GM12878 (cell line): ENCODE data around the gene PIGL. TPM values are rescaled to one million over a fixed set of nuclear protein-coding genes. Genes with fewer than 3 reads are reported as not detected.

Experiments used
- ATAC-seq: fragments of 200-7000 bp; cut with Tn5 transposase; 3 replicates; pipeline ENCODE4 v1.9.1; 2020; ENCODE audit warnings: mild to moderate bottlenecking, moderate library complexity
- BruUV-seq: library from RNA; stranded (reverse); fragments of 400-500 nt; replicated peaks from 2 replicates; lab custom pipeline; 2021; lab: Mats Ljungman, UMichigan
- CTCF ChIA-PET: fragments of 300-600 bp; sonication (Branson Sonifier 250); formaldehyde crosslinking; extraction: SDS; loops from one replicate; lab custom pipeline; 2021; ENCODE audit warnings: inconsistent platforms; lab: Yijun Ruan, JAX
- POLR2A ChIA-PET: fragments of 350-600 bp; formaldehyde crosslinking; extraction: SDS; loops from one replicate; lab custom pipeline; 2021; ENCODE audit warnings: inconsistent platforms; lab: Charles Lee
- RAD21 ChIA-PET: fragments of 300-600 bp; sonication (Branson Sonifier 250); formaldehyde crosslinking; loops from one replicate; lab custom pipeline; 2023; ENCODE audit warnings: antibody characterized with exemption; ENCODE audit not compliant: unreplicated experiment; lab: Charles Lee
- SMC1A ChIA-PET: fragments of 300-600 bp; sonication (Branson Sonifier 250); formaldehyde crosslinking; loops from one replicate; lab custom pipeline; 2023; ENCODE audit not compliant: unreplicated experiment, uncharacterized antibody; lab: Charles Lee
- DNase-seq: peaks from one replicate; pipeline ENCODE4 v3.0.0-alpha.2; 2011; ENCODE audit warnings: low read depth, low spot score
- FAIRE-seq: peaks from 3 replicates; lab custom pipeline; 2011; peaks lifted over from hg19 to GRCh38; lab: Jason Lieb, UNC
- H2AFZ ChIP-seq: 2 replicates; pipeline ENCODE4 v1.6.0; 2011; ENCODE audit warnings: low read depth, low read length, control low read depth; ENCODE audit not compliant: control insufficient read depth
- H3K27ac ChIP-seq: 2 replicates; pipeline ENCODE4 v1.5.1; 2011; ENCODE audit warnings: control low read depth; ENCODE audit not compliant: control insufficient read depth, insufficient read depth
- H3K27me3 ChIP-seq, 2 experiments: replicated peaks in 1 of 2; 2 replicates each; pipeline versions ENCODE4 v1.6.0 to v1.6.1; 2011; ENCODE audit warnings: low read length in 1 of 2; ENCODE audit not compliant: control insufficient read depth in 2 of 2, insufficient read depth in 2 of 2
- H3K36me3 ChIP-seq, 2 experiments: 2 replicates each; pipeline ENCODE4 v1.5.1; 2011; ENCODE audit warnings: low read length in 1 of 2; ENCODE audit not compliant: control insufficient read depth in 2 of 2, insufficient read depth in 2 of 2
- H3K4me1 ChIP-seq: 2 replicates; pipeline ENCODE4 v1.6.1; 2011; ENCODE audit warnings: mild to moderate bottlenecking, low read length, moderate library complexity, mixed read lengths; ENCODE audit not compliant: control insufficient read depth, insufficient read depth
- H3K4me2 ChIP-seq: 2 replicates; pipeline ENCODE4 v1.6.0; 2011; ENCODE audit warnings: control low read depth; ENCODE audit not compliant: control insufficient read depth, insufficient read depth
- H3K4me3 ChIP-seq: fragments of 200-600 bp; sonication (generic); 2 replicates; pipeline ENCODE4 v1.5.1; 2016
- H3K79me2 ChIP-seq: 2 replicates; pipeline ENCODE4 v1.6.0; 2011; ENCODE audit warnings: low read length; ENCODE audit not compliant: control insufficient read depth, insufficient read depth
- H3K9ac ChIP-seq: 2 replicates; pipeline ENCODE4 v1.8.0; 2011; ENCODE audit warnings: low read length, control low read depth, mixed read lengths; ENCODE audit not compliant: control insufficient read depth, insufficient read depth
- H3K9me3 ChIP-seq: replicated peaks from 3 replicates; pipeline ENCODE4 v1.5.1; 2011; ENCODE audit warnings: mild to moderate bottlenecking, low read length; ENCODE audit not compliant: control insufficient read depth, insufficient read depth
- H4K20me1 ChIP-seq: 2 replicates; pipeline ENCODE4 v1.6.0; 2011; ENCODE audit not compliant: control insufficient read depth, insufficient read depth
- BCL3 ChIP-seq: IDR thresholded peaks from 2 replicates; pipeline ENCODE4 v1.6.1; 2011; ENCODE audit warnings: borderline replicate concordance, low read depth, mild to moderate bottlenecking, moderate library complexity, low read length; ENCODE audit not compliant: insufficient read depth, poor library complexity, severe bottlenecking
- BHLHE40 ChIP-seq, 2 experiments: fragments of 450-650 bp in 1 of 2; IDR thresholded peaks; 2 replicates each; pipeline ENCODE4 v1.6.1; 2011 to 2017; ENCODE audit warnings: low read depth in 2 of 2, borderline replicate concordance in 1 of 2, improper control_type of control experiment in 1 of 2, low read length in 1 of 2, mild to moderate bottlenecking in 1 of 2
- CTCF ChIP-seq, 3 experiments: IDR thresholded peaks in 2 of 3; conservative IDR thresholded peaks in 1 of 3; 2 replicates each; pipeline ENCODE4 v1.5.1; 2011; ENCODE audit warnings: low read depth in 3 of 3, low read length in 3 of 3, mild to moderate bottlenecking in 3 of 3, control low read depth in 2 of 3, moderate library complexity in 2 of 3, inconsistent platforms in 1 of 3, mixed read lengths in 1 of 3; ENCODE audit not compliant: control insufficient read depth in 2 of 3, insufficient read depth in 1 of 3; ENCODE audit errors: extremely low read depth in 1 of 3
- NR2C1 ChIP-seq: fragments of 450-650 bp; IDR thresholded peaks from 2 replicates; pipeline ENCODE4 v1.6.1; 2017; ENCODE audit warnings: antibody characterized with exemption, mild to moderate bottlenecking, moderate library complexity
- PAX8 ChIP-seq: fragments of 450-650 bp; IDR thresholded peaks from 2 replicates; pipeline ENCODE4 v1.6.1; 2017; ENCODE audit warnings: mild to moderate bottlenecking, moderate library complexity
- POLR2A ChIP-seq: IDR thresholded peaks from 2 replicates; pipeline ENCODE4 v1.6.1; 2011; ENCODE audit warnings: low read depth, mild to moderate bottlenecking, low read length
- POLR2AphosphoS5 ChIP-seq: IDR thresholded peaks from 2 replicates; pipeline ENCODE4 v1.6.1; 2011; ENCODE audit warnings: mild to moderate bottlenecking, low read length, inconsistent platforms
- RCOR1 ChIP-seq: conservative IDR thresholded peaks from 2 replicates; pipeline ENCODE4 v1.6.1; 2012; ENCODE audit warnings: low read depth, low read length, improper control_type of control experiment
- RUNX3 ChIP-seq: IDR thresholded peaks from 2 replicates; pipeline ENCODE4 v1.6.1; 2012; ENCODE audit warnings: low read length, inconsistent platforms
- TCF3 ChIP-seq: IDR thresholded peaks from 2 replicates; pipeline ENCODE4 v1.6.1; 2012; ENCODE audit warnings: low read depth, mild to moderate bottlenecking, low read length, borderline replicate concordance; ENCODE audit not compliant: insufficient read depth
- ZNF24 ChIP-seq: fragments of 450-650 bp; IDR thresholded peaks from 2 replicates; pipeline ENCODE4 v1.6.1; 2017; ENCODE audit warnings: antibody characterized with exemption, mild to moderate bottlenecking
- WGBS: methylation state at CpG from one replicate; pipeline ENCODE4 v1.1.6; 2016; ENCODE audit warnings: low lambda C conversion rate; ENCODE audit not compliant: insufficient replicate concordance, insufficient coverage; ENCODE audit errors: missing lambda C conversion rate; 5-methylcytosine and 5-hydroxymethylcytosine counted together
- in situ Hi-C: fragments of 300-500 bp; cut with MboI; formaldehyde crosslinking; loops from 9 replicates; pipeline ENCODE4 v1.14.3; 2018; ENCODE audit warnings: mixed read lengths
- intact Hi-C: fragments of 100-400 bp; cut with micrococcal nuclease; formaldehyde crosslinking; loops from one replicate; pipeline ENCODE4 v1.14.2; 2022; ENCODE audit not compliant: unreplicated experiment
- polyA plus RNA-seq, 11 experiments: library from polyadenylated mRNA; depleted of rRNA in 4 of 11; unstranded in 6 of 11; stranded (reverse) in 5 of 11; fragments of >200 nt; fragmentation: Nextera tagmentation in 4 of 11; fragmentation: Illumina TruSeq in 1 of 11; extraction: Ambion mirVana in 4 of 11; extraction: Trizol in 1 of 11; gene quantifications; 1 replicate in 1 of 11; 2 replicates in 10 of 11; pipeline versions ENCODE4 v1.2.1 to v1.2.3, GENCODE V29; 2011 to 2016; ENCODE audit warnings: inconsistent platforms in 2 of 11, missing spikeins in 2 of 11, low read depth in 1 of 11
- total RNA-seq, 4 experiments: library from RNA; depleted of rRNA in 3 of 4; stranded (reverse); fragments of >200 nt in 3 of 4; fragmentation: Illumina TruSeq in 1 of 4; extraction: Trizol in 1 of 4; gene quantifications; 2 replicates each; pipeline versions ENCODE4 v1.2.1 to v1.2.3, GENCODE V29; 2013 to 2021

Gene PIGL
- total and polyA plus RNA-seq, 10 of the 15 experiments (the other 5 are each of a cell fraction or from before 2014, with no cell fraction given), result 25.9 to 52.5 (median 30.2) TPM

- BruUV-seq, result TSS peak; percentile 40
- H3K9me3 ChIP-seq, result no peaks in the 10 kb centered on the region
- ATAC-seq (no peak), FAIRE-seq (no peak), DNase-seq (no peak)
- intact Hi-C loops, result no loop called here
- RAD21 ChIA-PET, result interaction anchor here (1.0 kb wide), 1 partner anchor 37 kb away, joined by 3 read pairs; no protein-coding TSS in a partner anchor
- H3K9ac ChIP-seq, result no peak overlapping the region
- H3K27ac ChIP-seq, result no peak overlapping the region
- SMC1A ChIA-PET, result interaction anchor here (0.7 to 2.2 kb wide), 11 partner anchors 13 to 39 kb away, joined by 3 to 9 read pairs (median 5); no protein-coding TSS in a partner anchor
- peak overlapping the region; percentile 14; the same call in 1 of the 2 replicates for H3K4me2 ChIP-seq
- no peaks in the 10 kb centered on the region for H3K27me3 ChIP-seq
- in situ Hi-C loops, result loop anchor here (10.0 kb wide), 1 partner anchor 61 kb away; no protein-coding TSS in a partner anchor
- H3K4me1 ChIP-seq, result peaks cover 7% of the 10 kb centered on the region
- WGBS, result 0% methylated on average over 1 of the region's 1 CpG
- no peak for TF ChIP-seq CTCF (IDR thresholded peaks at IDR 0.05 in 2 of 3, conservative IDR thresholded peaks at IDR 0.05 in 1 of 3; ENCODE audit: control insufficient read depth in 2 of 3, extremely low read depth in 1 of 3, insufficient read depth in 1 of 3, low read depth in 3 of 3, low read length in 3 of 3)
- no peak for TF ChIP-seq NR2C1
- no peak for TF ChIP-seq POLR2A
- no peak for TF ChIP-seq BCL3
- TF ChIP-seq TCF3, result no peak
- no peak for TF ChIP-seq RUNX3
- no peak for TF ChIP-seq POLR2AphosphoS5
- TF ChIP-seq BHLHE40 (IDR thresholded peaks at IDR 0.05; ENCODE audit: borderline replicate concordance in 1 of 2, low read depth in 2 of 2, low read length in 1 of 2), result no peak
- TF ChIP-seq PAX8, result no peak
- TF ChIP-seq ZNF24, result no peak
- TF ChIP-seq RCOR1, result no peak
- H3K79me2 ChIP-seq, result no peaks in the 10 kb centered on the region
- POLR2A ChIA-PET, result interaction anchor here (0.6 kb wide), 1 partner anchor 25 kb away, joined by 3 read pairs; no protein-coding TSS in a partner anchor
- no peaks in the 10 kb centered on the region; a peak in 1 of 4 replicates for H3K36me3 ChIP-seq
- H2AFZ ChIP-seq, result no peak overlapping the region
- H4K20me1 ChIP-seq, result no peaks in the 10 kb centered on the region
- no peak overlapping the region for H3K4me3 ChIP-seq
- CTCF ChIA-PET, result interaction anchor here (0.7 to 2.1 kb wide), 7 partner anchors 10 to 328 kb away, joined by 3 to 11 read pairs (median 4); partner anchors contain the start of gene CENPV
Measured at GRCh38 chr17:16325964-16326363, 109.0 kb downstream of the PIGL start.
